Panc1 (cell line): ENCODE measurements around the gene PARS2.

Experiments
- CTCF ChIP-seq: fragments of 450-650 bp; IDR thresholded peaks from 2 replicates; pipeline ENCODE4 v1.5.1; 2017; ENCODE audit warnings: mild to moderate bottlenecking
- POLR2AphosphoS5 ChIP-seq: IDR thresholded peaks from 2 replicates; pipeline ENCODE4 v1.6.1; 2012; ENCODE audit warnings: mild to moderate bottlenecking, low read depth, low read length, moderate library complexity
- TCF7L2 ChIP-seq: IDR thresholded peaks from 2 replicates; pipeline ENCODE4 v1.6.1; 2011; ENCODE audit warnings: mild to moderate bottlenecking, low read depth, low read length, inconsistent platforms

- no peak for TF ChIP-seq CTCF
- TF ChIP-seq TCF7L2, result no peak
- no peak for TF ChIP-seq POLR2AphosphoS5
Measured at GRCh38 chr1:54724771-54725170, 39.6 kb downstream of the PARS2 start.
